Measurements from ENCODE around the gene CC2D2A. TPM values are rescaled to one million over a fixed set of nuclear protein-coding genes. Genes with fewer than 3 reads are reported as not detected.

The CC2D2A gene
- total RNA-seq, 1 experiment from 2014 or later: 13.0 TPM

DNA sequence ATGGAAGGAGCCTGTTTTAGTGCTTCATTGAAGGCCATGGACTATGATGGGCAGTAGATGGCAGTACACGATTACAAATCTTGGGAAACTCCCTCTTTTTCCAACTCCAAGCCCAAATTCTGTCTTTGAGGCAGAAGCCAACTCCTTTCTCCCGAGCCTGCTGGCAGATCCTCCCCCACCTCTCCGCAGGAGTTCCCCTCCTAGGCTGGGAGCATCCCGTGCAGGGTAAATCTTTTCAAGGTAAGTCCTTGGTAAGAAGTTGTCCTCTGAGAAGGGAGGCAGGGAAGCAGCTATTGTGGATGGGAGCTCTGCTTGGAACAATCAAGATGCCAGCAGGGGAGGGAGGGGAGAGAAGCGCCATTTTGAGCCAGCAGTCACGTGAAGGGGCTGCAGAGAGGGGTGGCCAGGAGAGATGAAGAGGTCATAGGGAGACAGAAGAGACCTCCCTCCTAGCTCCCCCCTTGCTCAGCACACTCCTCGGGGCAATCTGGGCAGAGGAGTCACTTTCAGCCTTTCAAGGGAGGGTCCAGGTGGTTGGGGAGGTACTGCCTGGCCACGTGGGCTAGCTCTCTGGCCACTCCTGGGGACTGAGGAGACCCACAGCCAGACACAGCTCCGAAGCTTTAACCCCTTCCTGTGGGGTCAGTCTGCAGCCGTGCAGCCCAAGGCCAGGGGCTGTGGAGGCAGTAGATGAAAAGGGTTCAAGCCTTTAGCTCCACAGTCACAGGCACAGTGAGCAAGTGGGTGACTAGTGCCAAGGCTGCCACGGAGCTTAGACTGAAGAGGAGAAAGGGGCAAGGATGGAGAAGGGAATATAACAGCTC is 9.6 kb downstream of the CC2D2A start (continued):
- peak; percentile 64 to 79 (median 74) for TF ChIP-seq CTCF (IDR thresholded peaks at IDR 0.05 in 2 of 3, conservative IDR thresholded peaks at IDR 0.05 in 1 of 3; ENCODE audit: borderline replicate concordance in 1 of 3, insufficient read depth in 1 of 3, low read depth in 2 of 3, low read length in 2 of 3)

DNA sequence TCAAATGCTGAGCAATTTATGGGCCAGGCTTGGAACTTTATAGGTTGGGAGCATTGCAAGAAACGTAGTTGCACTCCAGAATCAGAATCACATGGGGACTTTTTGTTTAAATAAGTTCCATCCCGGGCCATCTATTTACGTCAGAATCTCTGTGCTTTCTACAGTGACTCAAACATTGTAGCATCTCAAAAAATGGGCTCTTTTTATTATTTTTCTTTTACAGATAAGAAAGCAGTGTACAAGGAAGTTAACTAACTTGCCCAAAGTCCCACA is 10.2 kb downstream of the CC2D2A start:
- peak overlapping the region; percentile 93 for H2AFZ ChIP-seq (ENCODE audit: low read depth, low read length, poor library complexity, severe bottlenecking)
- ATAC-seq (no peak), DNase-seq (ENCODE audit: low read depth, low spot score) (no peak)
- peaks cover 5 to 11% of the 10 kb centered on the region in 2 experiments for H3K4me1 ChIP-seq (ENCODE audit: control insufficient read depth in 1 of 2, insufficient read depth in 2 of 2, low read length in 2 of 2)
- peak overlapping the region; percentile 62 to 68 for H3K4me3 ChIP-seq (replicated peaks in 1 of 2; ENCODE audit: low read depth in 1 of 2, low read length in 2 of 2)
- H3K36me3 ChIP-seq (ENCODE audit: control insufficient read depth in 1 of 2, insufficient read depth in 2 of 2, low read length in 2 of 2): no peaks in the 10 kb centered on the region
- H4K20me1 ChIP-seq (ENCODE audit: insufficient read depth): no peaks in the 10 kb centered on the region
- TF ChIP-seq CBX3 (IDR thresholded peaks at IDR 0.05; ENCODE audit: low read depth) (no peak), ZNF274 (IDR thresholded peaks at IDR 0.05; ENCODE audit: low read depth, low read length) (no peak), CTCF (IDR thresholded peaks at IDR 0.05 in 2 of 3, conservative IDR thresholded peaks at IDR 0.05 in 1 of 3; ENCODE audit: borderline replicate concordance in 1 of 3, insufficient read depth in 1 of 3, low read depth in 2 of 3, low read length in 2 of 3) (no peak), ELF1 (IDR thresholded peaks at IDR 0.05; ENCODE audit: borderline replicate concordance, low read depth) (no peak), POLR2A (IDR thresholded peaks at IDR 0.05; ENCODE audit: borderline replicate concordance, extremely low read depth, insufficient read depth, insufficient read length) (no peak), EZH2phosphoT487 (IDR thresholded peaks at IDR 0.05; ENCODE audit: borderline replicate concordance) (no peak), FOSL1 (IDR thresholded peaks at IDR 0.05; ENCODE audit: low read depth) (no peak), EGR1 (IDR thresholded peaks at IDR 0.05; ENCODE audit: low read depth) (no peak)
- TF ChIP-seq, protein P1, sequence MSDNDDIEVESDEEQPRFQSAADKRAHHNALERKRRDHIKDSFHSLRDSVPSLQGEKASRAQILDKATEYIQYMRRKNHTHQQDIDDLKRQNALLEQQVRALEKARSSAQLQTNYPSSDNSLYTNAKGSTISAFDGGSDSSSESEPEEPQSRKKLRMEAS (IDR thresholded peaks at IDR 0.05): no peak
- H3K4me2 ChIP-seq (ENCODE audit: low read length): peak overlapping the region; percentile 84
- intact Hi-C loops (cut with micrococcal nuclease): loop anchor here (1.0 to 5.0 kb wide), 6 partner anchors 170 to 787 kb away; no protein-coding TSS in a partner anchor
- peak overlapping the region; percentile 56 for H3K27ac ChIP-seq (ENCODE audit: low read depth, low read length)
- ChIA-PET POLR2A (interaction anchor here (1.1 kb wide), 3 partner anchors 9 to 201 kb away, joined by 3 to 4 read pairs (median 4); no protein-coding TSS in a partner anchor), CTCF (interaction anchor here (0.8 to 2.2 kb wide), 13 partner anchors 9 to 785 kb away, joined by 3 to 44 read pairs (median 5); no protein-coding TSS in a partner anchor), RAD21 (ENCODE audit: low non-redundant PET in 1 of 2, low total read pairs in 2 of 2, uncharacterized antibody in 2 of 2, unreplicated experiment in 2 of 2) (interaction anchor here (0.9 to 2.0 kb wide), 7 partner anchors 326 to 785 kb away, joined by 3 to 17 read pairs (median 5); no protein-coding TSS in a partner anchor)
- peak overlapping the region; percentile 73 for H3K9ac ChIP-seq (ENCODE audit: low read length)
- BruUV-seq (replicated peaks): no TSS peak
- no peaks in the 10 kb centered on the region for H3K9me3 ChIP-seq (ENCODE audit: control insufficient read depth in 1 of 2, insufficient read depth in 1 of 2, low read depth in 1 of 2, low read length in 2 of 2)
- H3K9me2 ChIP-seq (ENCODE audit: insufficient read depth): no peaks in the 10 kb centered on the region
- H3K79me2 ChIP-seq (ENCODE audit: insufficient read depth, low read length): 0 out of 2 replicates have a peak, but pooled peaks cover 7% of the 10 kb centered on the region
- H3K27me3 ChIP-seq (ENCODE audit: insufficient read depth, low read length): no peaks in the 10 kb centered on the region
